ENCODE results near the gene TBCB.

- TF ChIP-seq CTCF (IDR thresholded peaks at IDR 0.05; ENCODE audit: low read depth, low read length, poor library complexity, severe bottlenecking) (no peak), EZH2phosphoT487 (IDR thresholded peaks at IDR 0.05; ENCODE audit: borderline replicate concordance, low read length) (no peak)
Measured at GRCh38 chr19:36100476-36100875, 14.8 kb upstream of the TBCB start.

Data from DOHH2 (cell line).